ENCODE measurements around the gene HCN3. TPM values are rescaled to one million over a fixed set of nuclear protein-coding genes. Genes with fewer than 3 reads are reported as not detected.
A peak's percentile ranks its signal among the peaks of the same experiment; 100 is the strongest.

HCN3 gene
- total RNA-seq, 1 donor from 2014 or later: 3.2 TPM

DNA sequence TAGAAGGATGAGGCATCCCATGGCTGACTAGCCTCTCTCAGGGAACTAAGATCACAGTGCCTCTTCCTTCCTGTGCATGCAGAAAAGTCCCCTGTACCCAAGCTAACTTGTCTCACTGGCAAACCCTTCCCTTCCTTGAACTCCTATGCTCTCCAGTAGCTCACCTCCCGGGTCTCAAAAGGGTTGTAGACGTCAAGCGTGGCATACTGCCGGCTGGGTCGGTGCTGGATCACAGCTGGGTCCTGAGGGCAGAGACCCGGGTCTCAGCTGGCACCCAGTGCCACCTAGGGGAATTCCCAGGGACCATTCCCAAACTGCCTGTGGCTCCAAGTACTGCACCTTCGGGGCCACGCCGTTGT is 15.8 kb upstream of the HCN3 start:
- H3K4me1 Mint-ChIP-seq: peaks cover 30% of the 10 kb centered on the region
- no peaks in the 10 kb centered on the region for H3K27me3 Mint-ChIP-seq
- H3K4me3 Mint-ChIP-seq: peak overlapping the region; percentile 96
- H3K27ac Mint-ChIP-seq: peak overlapping the region; percentile 91
- no peaks in the 10 kb centered on the region for H3K9me3 Mint-ChIP-seq
- H3K36me3 Mint-ChIP-seq (ENCODE audit: low read depth): peaks cover 79% of the 10 kb centered on the region
- DNase-seq: peak; percentile 78
- intact Hi-C loops (cut with micrococcal nuclease): loop anchor here (5.0 kb wide), 1 partner anchor 54 kb away; the partner anchor contains the start of genes MTX1 and THBS3

- Mint-ChIP-seq H3K36me3 (ENCODE audit: low read depth) (peaks cover 78% of the 10 kb centered on the region), H3K27me3 (no peaks in the 10 kb centered on the region), H3K4me1 (peaks cover 30% of the 10 kb centered on the region), H3K4me3 (peak within 1 kb of the TSS; percentile 96), H3K27ac (peak within 1 kb of the TSS; percentile 91), H3K9me3 (no peaks in the 10 kb centered on the region)
- DNase-seq: peak; percentile 96
- intact Hi-C loops (cut with micrococcal nuclease): loop anchor here (1.0 to 5.0 kb wide), 7 partner anchors 11 to 597 kb away; partner anchors contain the start of genes CLK2, FDPS, HCN3 and MTX1
Observed at GRCh38 chr1:155261852-155262673, 15.2 kb upstream of the HCN3 start, which contains the start of gene SCAMP3. Gene SCAMP3, minus strand, starts transcription at chr1:155262360. Its CDS starts 209 bp downstream, at chr1:155262151.

DNA sequence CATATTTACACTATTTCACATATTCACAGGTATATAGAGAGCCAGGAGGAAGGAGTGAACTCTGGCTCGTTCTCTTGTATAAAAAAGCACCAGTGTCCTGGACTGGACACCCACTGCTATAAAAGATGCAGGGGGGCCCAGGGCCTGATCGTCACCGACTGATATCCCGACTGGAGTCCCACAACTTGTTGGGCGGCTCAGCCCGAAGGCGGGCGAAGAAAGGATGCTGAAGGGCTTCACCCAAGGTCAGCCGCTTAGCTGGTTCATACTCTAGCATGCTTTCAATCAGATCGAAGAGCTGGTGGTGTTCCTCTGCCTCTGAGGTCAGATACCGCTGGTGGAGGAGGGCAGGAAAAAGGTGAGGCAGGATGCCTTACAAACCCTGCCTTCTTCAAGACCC is 14.2 kb upstream of the HCN3 start:
- Mint-ChIP-seq H3K27ac (peak overlapping the region; percentile 91), H3K36me3 (ENCODE audit: low read depth) (peaks cover 80% of the 10 kb centered on the region), H3K4me3 (peak overlapping the region; percentile 96), H3K4me1 (peaks cover 31% of the 10 kb centered on the region), H3K27me3 (no peaks in the 10 kb centered on the region), H3K9me3 (no peaks in the 10 kb centered on the region)
- intact Hi-C loops (cut with micrococcal nuclease): loop anchor here (5.0 kb wide), 1 partner anchor 56 kb away; the partner anchor contains the start of genes MTX1 and THBS3
- DNase-seq: no peak

DNA sequence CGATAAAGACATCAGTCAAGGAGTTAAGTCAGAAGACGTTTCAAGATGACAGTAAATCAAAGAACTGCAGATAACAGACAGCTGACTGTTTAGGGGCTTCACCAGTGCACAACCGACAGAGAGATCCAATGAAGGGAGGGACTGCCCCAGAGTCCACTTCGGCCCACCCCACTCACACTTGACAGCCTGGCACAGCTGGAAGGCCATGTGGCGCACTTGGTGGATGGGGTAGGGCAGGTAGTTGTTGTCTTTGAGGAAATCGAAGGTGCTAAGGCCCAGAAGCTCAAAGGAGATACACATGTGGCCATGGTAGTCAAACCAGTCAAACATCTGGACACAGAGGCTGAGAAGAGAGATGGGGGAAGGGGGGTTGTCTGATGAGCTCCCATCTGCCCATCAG is 10.7 kb upstream of the HCN3 start:
- Mint-ChIP-seq H3K9me3 (no peaks in the 10 kb centered on the region), H3K36me3 (ENCODE audit: low read depth) (peaks cover 84% of the 10 kb centered on the region), H3K4me1 (peaks cover 22% of the 10 kb centered on the region), H3K4me3 (no peak overlapping the region), H3K27ac (no peak overlapping the region), H3K27me3 (no peaks in the 10 kb centered on the region)
- DNase-seq: no peak
- intact Hi-C loops (cut with micrococcal nuclease): no loop called here

DNA sequence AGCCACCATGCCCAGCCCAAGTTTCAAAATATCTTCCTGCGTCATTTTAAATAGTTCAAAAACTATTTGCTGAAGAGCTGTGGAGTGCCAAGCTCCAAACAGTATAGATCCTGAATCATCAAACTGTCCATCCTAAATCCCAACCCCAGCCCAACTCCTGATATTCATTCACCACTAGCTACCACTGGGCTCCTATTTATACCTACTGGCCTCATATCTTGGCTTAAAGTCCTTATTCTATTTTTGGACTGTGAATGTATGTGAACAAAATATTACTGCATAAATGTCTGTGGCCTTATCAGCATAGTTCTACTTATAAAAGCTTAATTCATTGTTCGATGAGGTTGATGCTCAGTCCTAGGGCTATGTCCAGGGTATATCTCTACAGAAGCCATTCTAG is 9.9 kb upstream of the HCN3 start:
- Mint-ChIP-seq H3K27ac (no peak overlapping the region), H3K36me3 (ENCODE audit: low read depth) (peaks cover 81% of the 10 kb centered on the region)
- intact Hi-C loops (cut with micrococcal nuclease): no loop called here

GRCh38 chr1:155268630-155269029 is 8.6 kb upstream of the HCN3 start:
- Mint-ChIP-seq H3K36me3 (ENCODE audit: low read depth) (peaks cover 78% of the 10 kb centered on the region), H3K4me3 (no peak overlapping the region), H3K27ac (no peak overlapping the region), H3K27me3 (no peaks in the 10 kb centered on the region), H3K9me3 (no peaks in the 10 kb centered on the region), H3K4me1 (peaks cover 24% of the 10 kb centered on the region)
- intact Hi-C loops (cut with micrococcal nuclease): no loop called here
- no peak for DNase-seq

More for the DNA sequence above, 9.9 kb upstream of the HCN3 start:
- H3K27me3 Mint-ChIP-seq: no peaks in the 10 kb centered on the region
- peaks cover 24% of the 10 kb centered on the region for H3K4me1 Mint-ChIP-seq
- no peak overlapping the region for H3K4me3 Mint-ChIP-seq
- no peaks in the 10 kb centered on the region for H3K9me3 Mint-ChIP-seq
- DNase-seq: no peak

DNA sequence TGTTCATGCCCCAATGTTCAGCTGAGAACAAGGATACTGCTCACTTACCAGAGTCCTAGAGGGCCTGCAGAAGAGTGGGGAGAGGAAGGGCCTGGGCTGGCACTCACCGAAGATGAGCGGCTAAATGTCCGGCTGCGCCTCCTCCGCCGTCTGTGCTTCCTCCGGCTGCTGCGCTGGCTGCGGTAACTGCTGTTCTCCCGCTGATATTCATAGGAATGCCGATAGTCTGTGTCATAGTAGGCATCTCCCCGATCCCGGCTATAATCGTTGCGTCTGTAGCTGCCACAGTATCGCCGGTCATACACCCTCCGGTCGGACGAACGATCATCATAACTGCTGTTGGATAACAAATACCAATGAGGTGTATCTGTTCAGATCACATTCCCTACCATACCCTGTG is 7.9 kb upstream of the HCN3 start:
- no peak overlapping the region for H3K27ac Mint-ChIP-seq

DNA sequence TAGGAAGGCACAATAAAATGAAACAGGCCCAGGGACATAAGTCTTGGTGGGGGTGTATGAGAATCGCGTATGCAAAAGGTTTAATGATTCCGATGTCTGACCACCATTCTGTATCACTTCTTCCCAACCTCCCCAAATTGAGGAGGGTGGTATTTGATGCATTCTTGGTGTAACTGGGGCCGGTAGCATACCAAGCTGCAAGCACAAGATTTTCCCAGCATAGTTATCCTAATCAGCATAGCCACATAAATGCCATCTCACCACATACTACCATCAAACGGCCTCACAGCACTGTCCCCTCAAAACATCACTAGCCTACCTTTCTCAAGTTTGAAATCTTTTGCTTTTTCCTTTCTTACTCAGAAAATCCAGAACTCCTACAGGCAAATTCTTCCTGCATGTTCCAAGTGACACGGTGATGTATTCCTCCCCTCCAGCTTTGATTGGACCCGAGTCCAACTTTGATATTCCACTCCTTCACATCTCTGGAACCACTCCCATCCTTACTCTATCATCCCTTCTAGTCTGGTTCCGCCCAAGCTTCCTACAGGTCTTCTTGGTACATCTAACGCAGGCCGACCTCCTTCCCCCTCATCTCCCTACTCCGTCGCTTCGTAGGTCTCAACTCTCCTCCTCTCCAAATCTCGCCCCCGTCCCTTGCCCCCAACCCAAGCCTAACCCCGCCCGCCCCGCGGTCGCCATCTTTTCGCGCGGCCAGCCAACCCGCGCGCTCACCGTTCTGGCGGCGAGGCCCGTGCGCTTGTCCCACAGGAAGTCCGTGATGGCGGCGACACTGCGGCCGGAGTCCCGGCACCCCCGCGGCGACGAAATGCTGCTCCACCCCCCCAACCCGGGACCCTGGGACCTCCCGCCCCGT is 4.6 kb upstream of the HCN3 start:
- Mint-ChIP-seq H3K27me3 (no peaks in the 10 kb centered on the region), H3K27ac (peak overlapping the region; percentile 98), H3K9me3 (no peaks in the 10 kb centered on the region), H3K4me1 (peaks cover 37% of the 10 kb centered on the region), H3K36me3 (ENCODE audit: low read depth) (peaks cover 44% of the 10 kb centered on the region), H3K4me3 (peak overlapping the region; percentile 100)
- intact Hi-C loops (cut with micrococcal nuclease): loop anchor here (1.0 to 10.0 kb wide), 3 partner anchors 10 to 322 kb away; partner anchors contain the start of gene SCAMP3
- no peak for DNase-seq

More for the DNA sequence above, 7.9 kb upstream of the HCN3 start:
- Mint-ChIP-seq H3K9me3 (no peaks in the 10 kb centered on the region), H3K4me1 (peaks cover 28% of the 10 kb centered on the region), H3K4me3 (no peak overlapping the region), H3K27me3 (no peaks in the 10 kb centered on the region), H3K36me3 (ENCODE audit: low read depth) (peaks cover 71% of the 10 kb centered on the region)
- DNase-seq: no peak
- intact Hi-C loops (cut with micrococcal nuclease): no loop called here

GRCh38 chr1:155273343-155274245 is 3.7 kb upstream of the HCN3 start, which contains the start of gene CLK2:
Gene CLK2, minus strand, starts transcription at chr1:155273504. Its CDS starts 2,527 bp downstream, at chr1:155270977.
- Mint-ChIP-seq H3K36me3 (ENCODE audit: low read depth) (peaks cover 35% of the 10 kb centered on the region), H3K9me3 (no peaks in the 10 kb centered on the region), H3K4me1 (peaks cover 34% of the 10 kb centered on the region), H3K4me3 (peak within 1 kb of the TSS; percentile 100), H3K27me3 (no peaks in the 10 kb centered on the region), H3K27ac (peak within 1 kb of the TSS; percentile 98)
- peak; percentile 99 for DNase-seq
- intact Hi-C loops (cut with micrococcal nuclease): loop anchor here (1.0 to 10.0 kb wide), 3 partner anchors 11 to 321 kb away; partner anchors contain the start of gene SCAMP3

GRCh38 chr1:155277902-155278688 is 832 bp downstream of the HCN3 start:
- H3K27me3 Mint-ChIP-seq: no peaks in the 10 kb centered on the region
- intact Hi-C loops (cut with micrococcal nuclease): loop anchor here (1.0 to 10.0 kb wide), 5 partner anchors 16 to 317 kb away; partner anchors contain the start of genes FDPS and SCAMP3
- H3K4me1 Mint-ChIP-seq: peaks cover 20% of the 10 kb centered on the region
- DNase-seq: peak; percentile 93
- peak overlapping the region; percentile 75 for H3K4me3 Mint-ChIP-seq
- no peak overlapping the region for H3K27ac Mint-ChIP-seq
- H3K36me3 Mint-ChIP-seq (ENCODE audit: low read depth): peaks cover 1% of the 10 kb centered on the region
- no peaks in the 10 kb centered on the region for H3K9me3 Mint-ChIP-seq

GRCh38 chr1:155278689-155279160 is 1.5 kb downstream of the HCN3 start:
- intact Hi-C loops (cut with micrococcal nuclease): loop anchor here (1.0 to 10.0 kb wide), 2 partner anchors 30 to 316 kb away; partner anchors contain the start of gene FDPS

DNA sequence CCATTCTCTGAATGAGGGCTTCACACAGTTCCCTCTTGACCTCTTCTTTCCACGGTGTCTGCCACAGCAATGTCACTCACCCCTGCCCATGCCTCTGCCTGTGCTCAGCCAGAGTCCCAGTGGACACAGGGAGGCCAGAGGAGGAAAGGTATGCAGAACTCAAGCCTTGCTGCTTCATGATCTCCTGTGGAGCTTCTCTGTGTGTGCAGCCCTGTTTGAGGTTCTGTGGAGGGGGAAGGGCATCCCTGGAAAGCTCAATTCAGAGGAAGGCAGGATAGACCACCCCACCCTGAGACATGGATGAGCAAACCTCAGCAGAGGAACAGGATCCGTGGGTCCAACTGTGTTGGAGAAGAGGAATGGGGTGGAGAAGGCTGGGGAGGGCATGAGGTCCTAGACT is 2.0 kb downstream of the HCN3 start:
- H3K27me3 Mint-ChIP-seq: no peaks in the 10 kb centered on the region
- peaks cover 12% of the 10 kb centered on the region for H3K4me1 Mint-ChIP-seq
- H3K4me3 Mint-ChIP-seq: no peak overlapping the region
- intact Hi-C loops (cut with micrococcal nuclease): loop anchor here (10.0 kb wide), 1 partner anchor 316 kb away; no protein-coding TSS in a partner anchor
- no peaks in the 10 kb centered on the region for H3K9me3 Mint-ChIP-seq
- no peak for DNase-seq
- H3K27ac Mint-ChIP-seq: no peak overlapping the region
- H3K36me3 Mint-ChIP-seq (ENCODE audit: low read depth): no peaks in the 10 kb centered on the region

More at GRCh38 chr1:155278689-155279160, 1.5 kb downstream of the HCN3 start:
- no peak for DNase-seq
- peaks cover 15% of the 10 kb centered on the region for H3K4me1 Mint-ChIP-seq
- H3K36me3 Mint-ChIP-seq (ENCODE audit: low read depth): no peaks in the 10 kb centered on the region
- H3K9me3 Mint-ChIP-seq: no peaks in the 10 kb centered on the region
- H3K27ac Mint-ChIP-seq: no peak overlapping the region
- no peaks in the 10 kb centered on the region for H3K27me3 Mint-ChIP-seq
- peak overlapping the region; percentile 29 for H3K4me3 Mint-ChIP-seq
